Central memory CD4-positive, alpha-beta T cell (primary cell): ENCODE measurements around the gene ZNF764.

Experiments used
- DNase-seq: peaks from one replicate; pipeline ENCODE4 v3.0.0; 2022

Gene ZNF764

GRCh38 chr16:30569746-30570635 lies 11.8 kb upstream of the ZNF764 start:
- no peak for DNase-seq

DNA sequence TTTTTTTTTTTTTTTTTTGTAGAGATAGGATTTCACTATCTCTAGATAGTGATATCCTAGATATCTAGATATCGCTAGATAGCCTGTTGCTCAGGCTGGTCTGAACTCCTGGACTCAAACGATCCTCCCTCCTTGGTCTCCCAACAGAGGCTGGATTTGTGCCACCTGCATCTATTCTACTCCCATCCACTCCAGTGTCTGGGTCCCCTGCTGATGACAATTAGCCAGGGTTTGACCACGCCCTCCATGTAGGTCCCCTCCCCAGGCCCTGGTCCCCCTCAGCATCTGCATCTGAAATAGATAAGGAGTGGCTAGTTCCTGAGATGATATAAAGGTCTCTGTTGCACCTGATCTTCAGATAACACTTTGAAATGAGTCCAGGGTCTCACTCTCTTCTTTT lies 11.1 kb upstream of the ZNF764 start:
- DNase-seq = no peak

DNA sequence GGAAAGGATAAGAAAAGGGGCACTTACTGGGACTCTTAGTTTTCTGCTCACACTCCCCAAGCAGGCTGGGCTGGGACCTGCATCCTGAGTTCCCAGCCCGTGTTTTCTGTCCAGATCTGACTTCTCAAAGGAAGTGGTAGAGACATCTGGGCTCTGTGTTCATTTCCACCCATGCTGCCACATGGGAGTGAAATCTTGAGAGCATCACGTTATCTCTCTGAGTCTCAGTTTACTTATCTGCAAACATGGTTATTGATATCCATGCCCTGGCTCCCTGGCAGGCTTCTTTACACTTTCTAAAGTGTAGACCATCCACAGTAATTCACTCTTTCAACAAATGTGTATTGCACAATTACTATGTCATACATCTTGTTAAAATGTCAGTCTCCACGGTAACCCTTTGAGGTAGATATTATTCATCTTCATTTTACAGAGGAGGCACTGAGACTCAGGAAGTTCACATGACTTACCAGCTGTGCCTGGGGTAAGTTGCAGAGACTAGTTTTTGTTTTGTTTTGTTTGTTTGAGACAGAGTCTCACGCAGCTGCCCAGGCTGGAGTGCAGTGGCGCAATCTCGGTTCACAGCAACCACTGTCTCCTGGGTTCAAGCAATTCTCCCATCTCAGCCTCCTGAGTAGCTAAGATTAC lies 9.9 kb upstream of the ZNF764 start:
- DNase-seq = peak; percentile 76

DNA sequence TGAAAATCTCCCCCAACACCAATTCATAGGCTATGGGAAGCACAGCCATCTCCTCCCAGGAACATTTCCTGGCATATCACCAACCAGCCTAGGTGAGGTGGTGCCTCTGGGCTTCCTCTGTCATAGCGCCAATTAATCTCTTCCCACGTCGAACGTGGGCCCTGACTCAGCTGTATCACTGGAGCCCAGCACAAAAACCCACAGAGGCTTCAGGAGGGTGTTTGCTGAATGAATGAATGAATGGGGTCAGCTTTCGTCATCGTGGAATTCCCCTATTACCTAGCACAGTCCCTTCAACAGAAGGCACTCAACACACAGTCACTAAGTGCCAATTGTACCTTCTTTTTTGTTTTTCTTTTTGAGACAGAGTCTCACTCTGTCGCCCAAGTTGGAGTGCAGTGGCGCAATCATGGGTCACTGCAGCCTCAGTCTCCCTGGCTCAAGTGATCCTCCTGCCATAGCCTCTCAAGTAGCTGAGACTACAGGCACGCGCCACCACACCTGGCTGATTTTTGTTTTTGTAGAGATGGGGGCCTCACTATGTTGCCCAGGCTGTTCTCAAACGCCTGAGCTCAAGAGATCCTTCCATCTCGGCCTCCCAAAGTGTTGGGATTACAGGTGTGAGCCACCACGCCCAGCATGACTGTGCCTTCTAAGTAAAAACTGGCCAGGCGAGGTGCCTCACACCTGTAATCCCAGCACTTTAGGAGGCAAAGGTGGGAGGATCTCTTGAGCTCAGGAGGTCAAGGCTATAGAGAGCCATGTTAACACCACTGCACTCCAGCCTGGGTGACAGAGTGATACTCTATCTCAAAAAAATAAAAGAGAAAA lies 9.2 kb upstream of the ZNF764 start:
- DNase-seq = peak; percentile 71

DNA sequence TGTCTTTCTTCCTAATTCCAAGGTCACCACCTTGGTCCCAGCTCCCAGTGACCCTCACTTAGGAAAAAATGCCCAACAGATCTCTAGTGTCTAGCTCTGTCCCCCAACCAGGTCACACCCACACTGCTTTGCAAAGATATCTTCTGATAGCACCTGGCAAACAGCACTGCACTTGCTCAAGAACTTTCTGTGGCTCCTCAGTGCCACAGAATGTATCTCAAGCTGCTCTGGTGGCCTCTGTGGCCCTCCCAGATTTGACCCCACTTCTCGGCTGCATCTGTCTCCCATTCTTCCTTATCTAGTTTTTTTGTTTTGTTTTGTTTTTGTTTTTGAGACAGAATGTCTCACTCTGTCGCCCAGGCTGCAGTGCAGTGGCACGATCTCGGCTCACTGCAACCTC lies 8.4 kb upstream of the ZNF764 start:
- no peak for DNase-seq

GRCh38 chr16:30565984-30566383 lies 7.8 kb upstream of the ZNF764 start:
- DNase-seq = no peak

DNA sequence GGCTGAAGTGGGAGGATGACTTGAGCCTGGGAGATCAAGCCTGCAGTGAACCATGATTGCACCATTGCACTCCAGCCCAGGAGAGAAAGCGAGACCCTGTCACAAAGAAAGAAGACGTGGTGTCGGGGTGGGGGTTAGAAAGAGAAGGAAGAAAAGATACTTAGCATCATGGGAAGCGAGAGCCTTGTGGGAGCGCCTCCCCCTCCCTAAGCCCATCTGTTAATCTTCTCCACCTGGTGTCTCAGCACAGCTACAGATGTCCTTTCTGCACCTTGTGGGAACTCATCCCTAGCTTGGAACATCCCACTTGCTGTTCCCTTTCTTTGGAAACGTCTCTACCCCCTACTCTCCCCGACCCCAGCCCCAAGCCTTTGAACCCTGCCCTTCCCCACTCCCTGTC lies 7.4 kb upstream of the ZNF764 start:
- no peak for DNase-seq

GRCh38 chr16:30562021-30562420 lies 3.8 kb upstream of the ZNF764 start:
- DNase-seq = no peak

DNA sequence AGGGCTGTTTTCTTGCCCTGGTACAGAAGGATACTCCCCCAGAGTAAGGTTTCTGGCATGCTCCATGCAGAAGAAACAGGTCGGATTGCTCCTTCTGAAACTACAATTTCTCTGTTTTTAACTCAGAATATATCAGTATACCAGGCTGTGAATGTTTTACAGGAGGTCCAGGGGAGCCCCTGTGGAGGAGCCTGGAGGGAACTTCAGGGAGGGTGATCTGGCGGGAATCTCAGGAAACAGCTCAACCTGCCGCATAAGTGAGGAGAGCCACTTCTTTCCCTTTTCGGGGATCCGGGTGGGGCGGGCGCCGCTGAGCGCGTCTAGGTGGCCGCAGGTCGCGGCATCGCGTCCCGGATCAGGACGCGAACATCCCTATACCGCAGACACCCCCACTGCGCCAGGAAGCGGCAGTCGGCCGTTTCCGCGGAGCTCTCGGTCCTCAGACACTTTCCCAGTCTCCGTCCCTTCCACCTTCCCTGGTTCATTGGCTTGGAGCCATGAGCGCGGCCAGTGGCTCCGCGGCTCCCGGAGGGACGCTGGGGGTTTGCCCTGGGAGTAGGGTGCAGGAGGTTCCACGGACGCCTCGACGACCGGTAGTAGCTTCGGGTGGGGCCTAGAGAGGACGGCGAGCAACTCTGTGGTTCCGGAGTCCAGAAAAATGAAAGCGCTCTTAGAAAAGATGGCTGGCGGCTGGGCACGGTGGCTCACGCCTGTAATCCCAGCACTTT lies 3.1 kb upstream of the ZNF764 start:
- no peak for DNase-seq

DNA sequence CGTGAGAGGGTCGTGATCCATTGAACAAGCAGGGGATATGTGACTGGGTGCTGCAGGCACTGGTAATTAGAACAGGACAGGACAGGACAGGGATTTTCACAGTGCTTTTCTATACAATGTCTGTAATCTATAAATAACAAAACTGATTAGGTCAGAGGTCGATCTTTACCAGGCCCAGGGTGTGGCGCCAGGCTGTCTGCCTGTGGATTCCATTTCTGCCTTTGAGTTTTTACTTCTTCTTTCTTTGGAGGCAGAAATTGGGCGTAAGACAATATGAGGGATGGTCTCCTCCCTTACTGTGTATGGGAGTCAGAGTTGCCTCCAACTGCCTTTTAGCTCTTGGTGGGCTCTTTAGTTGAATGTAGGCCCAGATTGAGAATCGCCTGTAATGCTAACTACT lies 1.5 kb upstream of the ZNF764 start:
- no peak for DNase-seq

GRCh38 chr16:30558789-30559377 lies 709 bp upstream of the ZNF764 start:
- DNase-seq = no peak

DNA sequence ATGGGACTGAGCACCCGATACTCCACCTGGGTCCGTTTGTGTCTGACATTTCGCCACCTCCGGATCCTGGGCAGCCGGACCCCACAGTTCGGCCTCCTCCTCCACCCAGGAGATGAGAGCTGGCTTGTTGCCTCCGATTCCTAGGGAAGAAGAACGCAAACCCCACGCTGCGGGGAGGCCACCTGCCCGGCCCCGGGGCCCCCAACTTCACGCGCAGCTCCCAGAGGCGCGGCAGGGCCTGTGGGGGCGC lies 542 bp downstream of the ZNF764 start:
- DNase-seq = no peak

- no peak for DNase-seq
Observed at GRCh38 chr16:30556125-30556473, 2.1 kb downstream of the ZNF764 start.

- no peak for DNase-seq
Observed at GRCh38 chr16:30555315-30556124, 2.7 kb downstream of the ZNF764 start.

GRCh38 chr16:30554557-30555314 lies 3.4 kb downstream of the ZNF764 start:
- no peak for DNase-seq

- DNase-seq = no peak
Observed at GRCh38 chr16:30553393-30553899, 4.7 kb downstream of the ZNF764 start.

GRCh38 chr16:30552956-30553355 lies 5.2 kb downstream of the ZNF764 start:
- DNase-seq = no peak

DNA sequence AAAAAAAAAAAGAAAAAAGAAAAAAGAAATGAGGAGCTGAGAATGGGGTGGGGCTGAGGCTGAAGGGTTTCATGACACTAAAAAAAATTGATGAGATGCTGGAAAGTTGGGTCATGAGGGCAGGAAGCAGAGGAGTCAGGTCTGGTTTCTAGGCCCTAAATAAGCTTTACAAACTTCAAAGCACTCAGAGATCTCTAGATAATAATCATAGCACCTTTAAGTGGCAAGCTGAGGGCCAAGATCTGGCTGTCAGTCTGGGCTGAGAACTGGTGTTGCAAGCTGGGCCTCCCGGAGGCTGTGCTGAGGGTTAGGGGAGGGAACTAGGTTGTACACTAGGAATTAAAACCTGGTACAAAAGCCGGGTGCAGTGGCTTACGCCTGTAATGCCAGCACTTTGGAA lies 6.4 kb downstream of the ZNF764 start:
- peak; percentile 89 for DNase-seq

GRCh38 chr16:30548416-30549253 lies 9.5 kb downstream of the ZNF764 start:
- DNase-seq = no peak

DNA sequence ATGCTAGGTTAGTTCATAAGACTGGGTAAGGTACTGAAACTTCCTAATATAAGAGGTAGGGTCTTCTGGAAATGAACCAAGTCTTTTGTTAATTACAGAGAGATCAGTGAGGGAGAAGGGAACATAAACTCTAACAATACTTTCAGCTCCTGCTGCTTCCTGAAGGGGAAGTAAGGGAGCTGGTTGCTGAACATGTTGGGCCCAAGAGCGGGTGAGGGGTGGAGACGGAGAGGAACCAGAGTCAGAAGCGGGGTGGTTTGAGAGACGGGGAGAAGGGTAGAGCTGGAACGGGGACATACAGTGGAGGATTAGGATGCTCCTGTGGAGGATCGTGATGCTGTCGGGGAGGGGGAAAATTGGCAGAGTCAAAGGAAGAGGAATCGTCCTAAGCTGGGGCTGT lies 12.1 kb downstream of the ZNF764 start:
- no peak for DNase-seq
